HG03354 (cell line): Measurements from ENCODE around the gene DSCAM.
"Not testable (repeated sequence)": the region's sequence is repeated elsewhere in the genome, so short reads cannot be mapped to it uniquely, and the experiment has no call there.

Source experiments
- ATAC-seq: cut with Tn5 transposase; IDR thresholded peaks from one replicate; pipeline ENCODE4 v1.9.1; 2021; ENCODE audit warnings: mild to moderate bottlenecking; ENCODE audit not compliant: unreplicated experiment, poor library complexity, severe bottlenecking

Gene DSCAM

DNA sequence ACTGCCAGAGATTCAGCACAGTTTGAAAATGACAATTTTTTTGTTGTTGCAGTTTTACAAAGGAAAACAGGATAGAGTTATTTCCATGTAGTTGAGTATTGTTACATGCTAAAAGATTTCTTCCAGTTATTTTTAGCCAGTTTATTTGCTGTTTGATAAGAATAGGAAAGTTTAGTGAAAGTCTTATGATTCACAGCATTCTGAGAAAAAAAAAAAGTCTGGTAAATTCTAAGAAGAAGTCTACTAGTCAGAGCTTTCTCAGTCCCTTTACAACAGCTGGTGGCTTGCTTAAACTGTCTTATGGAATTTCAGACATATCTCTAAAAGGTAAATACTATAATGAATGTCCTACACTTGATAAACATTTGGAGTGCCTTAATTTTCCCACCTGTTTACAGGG is 341.7 kb downstream of the DSCAM start:
- ATAC-seq: no peak

DNA sequence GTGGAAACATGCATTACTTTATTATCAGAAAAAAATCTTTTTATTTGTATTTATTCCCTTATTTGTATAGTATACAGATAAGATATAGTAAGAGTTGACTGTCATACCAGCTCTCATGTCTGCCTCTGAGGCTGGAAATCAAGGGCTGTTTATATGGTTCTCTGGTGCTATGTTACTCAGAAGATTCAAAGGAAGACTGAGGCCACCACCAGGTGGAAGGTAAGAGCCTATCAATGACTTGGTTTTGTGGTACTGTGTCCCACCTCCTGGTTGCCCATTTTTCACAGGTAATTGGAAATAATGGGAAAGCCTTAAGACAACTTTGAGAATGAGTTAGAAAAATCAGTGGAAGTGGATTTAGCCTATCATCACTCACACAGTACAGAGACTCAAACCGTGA is 342.1 kb downstream of the DSCAM start:
- no peak for ATAC-seq

DNA sequence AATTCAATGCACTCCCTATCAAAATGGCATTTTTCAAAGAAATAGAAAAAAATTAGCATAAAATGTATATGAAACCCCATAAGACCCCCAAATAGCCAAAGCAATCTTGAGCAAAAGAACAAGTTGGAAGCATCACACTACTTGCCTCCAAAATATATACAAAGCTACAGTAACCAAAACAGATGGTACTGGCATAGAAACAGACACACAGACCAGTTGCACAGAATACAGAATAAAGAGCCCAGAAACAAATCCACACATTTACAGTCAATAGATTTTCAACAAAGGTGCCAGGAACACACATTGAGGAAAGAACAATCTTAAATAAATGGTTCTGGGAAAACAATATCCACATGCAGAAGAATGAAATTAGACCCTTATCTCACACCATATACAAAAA is 350.8 kb downstream of the DSCAM start:
- ATAC-seq: no peak

DNA sequence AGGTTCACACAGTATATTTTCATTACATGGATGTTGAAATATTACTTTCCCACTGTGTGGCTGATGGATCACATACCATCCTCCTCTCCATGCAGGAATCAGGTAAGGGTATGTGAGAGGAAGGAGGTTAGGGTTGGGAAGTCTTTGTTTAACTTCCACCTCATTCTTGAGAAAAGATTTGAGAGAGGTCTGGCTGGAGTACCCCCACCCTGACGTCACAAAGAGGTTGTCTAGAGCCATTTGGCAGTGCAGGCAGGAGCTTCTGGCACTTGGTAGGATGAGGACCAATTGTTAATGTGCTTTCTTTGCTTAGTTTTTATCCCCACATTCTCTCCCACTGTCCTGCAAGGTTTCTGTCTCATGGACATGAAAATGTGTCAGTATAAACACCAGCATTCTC is 356.6 kb downstream of the DSCAM start:
- no peak for ATAC-seq

DNA sequence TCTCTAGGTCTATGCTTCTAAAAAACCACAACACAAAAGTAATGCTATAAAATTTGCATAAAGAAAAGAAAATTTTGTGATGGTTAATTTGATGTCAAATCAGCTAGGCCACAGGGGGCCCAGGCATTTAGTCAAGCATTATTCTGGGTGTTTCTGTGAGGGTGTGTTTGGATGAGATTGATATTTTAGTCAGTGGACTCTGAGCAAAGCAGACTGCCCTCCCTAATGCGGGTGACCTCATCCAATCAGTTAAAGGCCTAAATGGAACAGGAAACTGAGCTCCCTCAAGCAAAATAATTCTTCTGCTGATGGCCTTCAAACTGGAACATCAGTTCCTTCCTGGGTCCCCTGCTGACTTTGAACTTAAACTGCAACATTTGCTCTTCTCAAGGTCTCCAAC is 358.0 kb downstream of the DSCAM start:
- ATAC-seq: no peak

DNA sequence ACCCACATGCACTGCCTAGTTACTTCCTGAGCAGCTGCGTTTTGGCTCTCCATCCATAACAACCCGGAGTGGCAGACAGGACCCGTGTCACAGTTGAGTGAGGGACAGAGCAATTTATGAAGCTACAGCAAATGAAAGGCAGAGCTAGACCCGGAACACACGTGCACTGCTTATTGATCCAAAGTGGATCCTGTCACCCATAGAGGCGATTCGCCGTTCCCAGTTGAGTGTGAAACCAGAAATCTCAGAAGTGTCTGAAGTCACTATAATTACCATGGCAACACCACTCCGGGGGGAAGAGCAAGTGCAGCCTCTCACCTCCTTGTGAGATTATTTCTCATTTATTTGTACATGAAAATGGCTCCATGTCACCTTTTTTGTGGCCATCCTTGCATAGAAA is 365.2 kb downstream of the DSCAM start:
- ATAC-seq: no peak

DNA sequence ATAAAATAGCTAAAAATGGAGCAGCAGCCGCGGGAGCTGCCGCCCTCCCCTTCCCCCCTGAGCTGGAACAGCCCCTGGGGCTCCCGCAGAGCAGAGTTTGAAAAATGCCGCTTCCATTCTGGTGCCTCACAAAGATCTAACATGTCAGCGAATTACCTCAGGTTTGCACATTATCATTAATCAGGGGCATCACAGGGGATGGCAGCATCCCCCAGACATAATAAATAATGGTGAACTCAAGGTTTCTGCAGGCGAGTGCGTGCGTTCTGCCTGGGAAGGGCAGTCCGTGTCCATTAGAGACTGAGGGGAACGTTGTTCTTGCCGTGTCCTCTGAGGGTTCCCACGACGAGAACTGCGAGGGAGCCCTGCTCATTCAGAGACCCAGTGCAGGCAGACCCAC is 372.4 kb downstream of the DSCAM start:
- ATAC-seq: no peak

DNA sequence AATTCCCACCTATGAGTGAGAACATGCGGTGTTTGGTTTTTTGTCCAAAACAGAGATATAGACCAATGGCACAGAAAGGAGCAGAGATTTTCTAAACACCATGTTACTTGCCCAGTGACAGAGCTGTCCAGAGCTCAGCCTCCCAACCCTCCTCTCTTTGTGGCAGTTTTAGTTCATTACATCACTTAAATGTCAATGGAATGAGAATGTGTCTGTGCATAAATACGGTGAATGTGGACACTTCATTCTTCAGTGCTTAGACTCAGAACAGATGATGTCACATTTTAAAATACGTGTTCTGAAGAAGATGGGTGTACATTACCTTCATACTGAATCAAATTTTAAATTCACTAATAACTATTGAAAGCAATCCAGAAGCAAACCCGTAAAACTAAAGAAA is 374.9 kb downstream of the DSCAM start:
- ATAC-seq: no peak

DNA sequence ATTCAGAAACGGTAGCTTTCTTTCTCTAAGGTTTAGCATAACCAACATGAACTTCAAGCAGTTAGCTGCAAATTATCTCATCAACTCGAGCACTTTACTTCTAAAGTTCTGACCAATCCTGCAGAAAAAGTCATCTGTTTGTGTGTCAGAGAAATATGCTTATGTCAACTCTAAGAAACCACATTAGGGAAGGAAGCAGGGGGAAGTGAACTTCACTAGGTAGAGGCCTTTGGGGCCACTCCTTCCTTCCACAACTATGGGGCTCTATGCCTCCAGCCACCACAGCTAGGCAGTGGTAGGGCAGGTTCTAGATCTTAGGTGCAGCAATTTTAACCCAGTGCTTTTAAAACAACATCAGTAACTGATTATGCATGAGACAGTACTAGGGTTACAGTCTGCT is 375.9 kb downstream of the DSCAM start:
- ATAC-seq: no peak

DNA sequence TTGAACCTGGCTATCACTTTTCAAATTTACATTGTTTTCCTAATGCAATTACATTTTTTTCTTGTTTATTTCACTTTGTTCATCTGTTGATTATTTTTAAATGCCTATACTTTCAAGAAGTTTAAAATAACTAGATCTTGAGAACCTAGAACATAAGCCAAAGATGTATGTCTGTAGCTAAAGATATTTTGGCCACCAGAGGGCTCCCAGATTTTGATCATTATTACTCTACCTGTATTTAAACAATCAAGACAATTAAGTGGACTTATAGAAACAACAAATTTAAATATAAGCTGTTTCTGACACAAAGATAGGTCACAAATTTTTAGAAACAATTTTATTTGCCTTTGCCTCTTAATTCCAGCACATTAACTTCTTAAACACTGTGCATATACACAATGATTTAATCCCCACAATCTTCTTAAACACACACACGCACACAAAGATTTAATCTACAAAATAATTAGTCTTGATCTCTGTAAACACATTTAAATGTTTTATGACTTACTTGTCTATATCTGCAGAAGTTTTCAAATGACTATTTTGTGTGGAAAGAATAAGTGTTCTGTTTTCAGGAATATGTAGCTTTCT is 380.0 kb downstream of the DSCAM start:
- no peak for ATAC-seq

DNA sequence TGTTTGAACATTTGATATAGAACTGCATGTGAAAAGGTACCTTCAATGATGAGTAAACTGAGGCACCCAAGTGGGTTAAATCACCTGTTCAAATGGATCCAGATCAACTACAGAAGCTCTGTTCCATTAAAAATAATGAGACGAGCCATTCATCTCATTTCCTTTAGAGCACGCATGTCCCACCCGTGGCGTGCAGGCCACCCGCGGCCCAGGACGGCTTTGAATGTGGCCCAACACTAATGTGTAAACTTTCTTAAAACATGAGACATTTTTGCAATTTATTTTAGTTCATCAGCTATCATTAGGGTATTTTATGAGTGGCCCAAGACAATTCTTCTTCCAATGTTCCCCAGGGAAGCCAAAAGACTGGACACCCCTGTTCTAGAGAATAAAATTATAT is 381.6 kb downstream of the DSCAM start:
- ATAC-seq: no peak

DNA sequence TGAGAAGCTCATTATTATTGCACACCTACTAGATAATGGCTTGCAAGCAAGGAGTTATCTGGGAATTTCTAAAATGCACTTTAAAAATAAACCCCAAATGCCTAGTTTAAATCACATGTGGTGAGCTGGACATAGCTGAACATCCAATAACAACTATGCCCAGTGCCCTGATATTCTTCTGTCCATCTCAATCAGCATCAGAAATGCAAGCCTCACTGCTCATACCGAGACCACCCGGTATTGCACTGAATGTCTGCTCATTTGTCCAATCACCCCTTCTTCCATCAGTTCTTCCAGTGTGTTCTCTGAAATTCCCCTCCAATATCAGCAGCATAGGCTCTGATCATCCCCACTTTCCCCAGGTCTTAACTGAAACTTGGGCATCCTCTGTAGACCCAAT is 383.8 kb downstream of the DSCAM start:
- ATAC-seq: no peak

DNA sequence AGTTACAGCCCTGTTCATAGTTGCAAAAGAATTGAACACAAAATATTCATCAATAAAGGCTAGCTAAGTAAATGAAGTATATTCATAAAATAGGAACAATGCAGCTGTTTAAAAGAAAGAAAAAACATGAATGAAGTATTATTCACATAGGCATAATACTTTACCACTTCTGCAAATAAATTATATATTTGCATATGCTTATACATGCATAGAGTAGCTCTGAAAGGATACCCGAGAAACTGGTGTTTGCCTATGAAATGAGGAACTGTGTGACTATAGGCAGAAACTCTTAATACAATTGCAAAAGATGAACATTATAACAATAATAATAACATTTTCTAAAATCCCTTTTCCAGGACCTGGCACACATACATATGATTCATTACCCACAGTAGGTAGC is 385.9 kb downstream of the DSCAM start:
- no peak for ATAC-seq

DNA sequence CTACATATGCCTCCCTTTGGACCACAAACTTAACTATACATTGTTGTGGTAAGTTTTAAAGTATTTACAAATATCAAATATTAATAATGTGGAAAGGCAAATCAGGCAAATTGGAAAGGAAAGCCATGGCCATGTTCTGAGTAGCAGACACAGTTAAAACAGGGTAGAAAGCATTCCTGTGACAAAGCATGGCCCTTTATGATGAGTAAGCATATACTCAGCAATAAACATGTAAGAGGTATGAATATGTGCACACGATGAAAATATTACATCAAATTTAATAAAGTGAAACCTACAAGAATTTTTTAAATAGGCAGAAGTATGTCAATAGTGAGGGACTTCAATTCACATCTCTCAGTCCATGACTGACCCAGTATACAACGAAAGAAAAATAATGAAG is 389.2 kb downstream of the DSCAM start:
- no peak for ATAC-seq

DNA sequence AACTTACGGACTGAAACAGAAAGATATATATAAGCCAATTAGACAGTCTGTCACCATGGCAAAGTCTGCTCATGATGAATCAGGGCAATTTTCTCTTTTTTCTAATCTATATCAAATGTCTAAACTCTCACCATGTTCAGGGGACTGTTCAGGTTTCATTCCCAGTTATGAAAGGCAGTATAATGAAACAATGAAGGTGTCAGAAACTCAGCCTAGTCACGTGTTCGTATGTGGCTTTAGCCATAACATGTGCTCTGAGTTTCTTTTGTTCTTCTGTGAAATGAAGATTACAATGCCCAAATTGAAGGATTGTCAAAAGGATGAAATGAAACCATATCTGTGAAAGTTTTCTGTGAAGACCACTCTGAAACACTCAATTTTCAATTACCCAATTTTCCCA is 392.9 kb downstream of the DSCAM start:
- ATAC-seq: no peak

DNA sequence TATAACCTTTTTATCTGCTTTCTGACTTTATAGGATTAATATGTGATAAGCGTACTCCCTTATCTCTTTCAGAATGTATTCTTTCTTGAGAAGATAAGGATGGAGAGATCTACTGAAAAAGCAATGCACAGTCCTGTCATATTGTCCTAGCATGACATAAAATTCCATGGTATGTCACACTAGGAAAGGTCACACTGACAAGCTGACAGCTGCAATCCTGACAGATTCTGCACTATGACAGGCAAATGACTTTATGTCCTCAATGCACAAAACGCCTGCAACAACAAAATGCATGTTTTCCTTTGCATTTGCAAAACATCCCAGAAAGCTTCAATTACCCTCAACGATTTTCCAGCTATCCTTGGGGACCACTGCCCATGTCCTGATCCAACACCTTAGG is 393.8 kb downstream of the DSCAM start:
- ATAC-seq: no peak

DNA sequence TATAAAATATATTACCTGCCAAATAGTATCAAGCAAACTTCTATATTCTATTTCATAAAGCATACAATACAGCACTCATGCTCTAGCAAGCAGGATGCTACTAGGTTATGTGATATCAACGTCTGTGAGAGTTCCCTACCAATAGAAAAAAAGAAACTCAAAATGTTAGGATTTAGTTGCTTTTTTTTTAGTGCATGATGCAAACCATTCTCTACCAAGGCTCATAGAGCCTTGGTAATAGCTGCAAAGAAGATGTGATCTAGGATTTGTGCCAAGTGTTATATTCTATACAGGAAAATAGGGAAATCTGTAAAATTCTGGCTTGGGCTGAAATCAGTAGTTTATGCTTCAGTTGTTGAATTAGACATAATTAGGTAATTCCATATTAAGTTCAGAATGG is 394.4 kb downstream of the DSCAM start:
- ATAC-seq: no peak

DNA sequence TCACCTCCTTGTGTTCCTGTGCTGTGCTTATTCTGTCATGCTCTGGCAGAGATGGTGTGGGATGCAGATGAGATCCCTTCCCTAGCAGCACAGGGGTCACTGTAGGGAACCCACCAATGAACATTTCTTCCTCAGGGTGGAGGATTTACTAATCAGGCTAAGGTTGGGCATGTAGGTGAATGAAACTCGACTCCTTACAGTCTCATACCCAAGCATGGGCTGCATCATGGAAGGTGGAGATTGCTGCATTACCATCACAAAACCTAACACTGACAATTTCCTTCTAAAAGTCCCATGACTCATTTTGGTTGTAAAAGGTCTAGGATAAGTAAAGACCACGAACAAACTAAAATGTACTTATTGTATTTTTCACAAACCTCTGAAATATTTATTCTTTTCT is 399.9 kb downstream of the DSCAM start:
- ATAC-seq: no peak

DNA sequence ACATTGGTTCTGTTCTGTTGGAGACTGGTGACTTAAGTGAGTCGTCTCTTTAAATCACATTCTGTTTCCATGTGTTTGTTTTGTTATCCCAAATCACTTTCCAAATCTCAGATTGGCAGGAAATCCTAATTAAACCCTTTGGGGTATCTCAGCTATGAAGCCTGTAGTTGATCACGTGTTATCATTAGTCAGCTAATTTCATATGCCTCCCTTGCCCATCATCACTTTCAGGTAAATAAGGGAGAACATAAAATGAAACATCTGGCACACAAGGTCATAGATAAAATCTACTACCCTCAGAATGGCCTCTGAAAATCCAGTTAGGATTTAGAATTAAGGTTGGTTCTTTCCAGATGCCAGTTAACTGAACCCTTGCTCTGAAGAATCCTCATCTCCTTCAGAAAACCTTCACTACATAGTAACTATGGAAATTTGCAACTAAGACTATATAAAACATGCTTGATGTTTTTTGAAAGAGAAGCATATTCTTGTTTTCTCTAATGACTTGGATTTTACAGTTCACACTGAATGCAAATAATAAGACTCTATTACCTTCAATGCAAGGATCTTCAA is 401.5 kb downstream of the DSCAM start:
- ATAC-seq: no peak

DNA sequence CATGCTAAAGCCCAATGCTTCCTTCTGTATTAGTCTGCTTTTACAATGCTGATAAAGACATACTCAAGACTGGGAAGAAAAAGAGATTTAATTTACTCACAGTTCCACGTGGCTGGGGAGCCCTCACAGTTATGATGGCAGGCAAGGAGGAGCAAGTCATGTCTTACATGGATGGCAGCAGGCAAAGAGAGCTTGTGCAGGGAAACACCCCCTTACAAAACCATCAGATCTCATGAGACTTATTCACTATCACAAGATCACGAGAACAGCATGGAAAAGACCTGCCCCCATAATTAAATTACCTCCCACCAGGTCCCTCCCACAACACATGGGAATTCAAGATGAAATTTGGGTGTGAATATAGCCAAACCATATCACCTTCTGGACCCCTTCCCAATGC is 407.4 kb downstream of the DSCAM start:
- not testable (repeated sequence) for ATAC-seq

DNA sequence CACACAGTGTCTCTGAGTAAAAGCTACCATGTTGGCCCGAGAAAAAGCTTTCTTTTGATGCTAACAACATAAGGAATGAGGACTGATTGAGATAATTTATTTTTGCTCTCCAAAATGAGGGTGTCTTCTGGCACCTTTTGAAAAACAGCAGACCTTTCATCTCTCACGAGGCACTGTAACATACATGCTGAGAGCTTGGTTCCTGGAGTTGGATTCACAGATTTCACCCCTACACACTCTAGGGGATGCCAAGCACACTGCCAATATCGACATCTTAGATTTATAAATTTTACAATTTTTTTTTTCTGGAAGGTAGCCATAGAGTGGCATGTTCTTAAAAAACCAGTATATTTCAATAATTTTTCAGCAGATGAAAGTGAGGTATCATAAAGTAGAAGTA is 408.3 kb downstream of the DSCAM start:
- ATAC-seq: no peak

DNA sequence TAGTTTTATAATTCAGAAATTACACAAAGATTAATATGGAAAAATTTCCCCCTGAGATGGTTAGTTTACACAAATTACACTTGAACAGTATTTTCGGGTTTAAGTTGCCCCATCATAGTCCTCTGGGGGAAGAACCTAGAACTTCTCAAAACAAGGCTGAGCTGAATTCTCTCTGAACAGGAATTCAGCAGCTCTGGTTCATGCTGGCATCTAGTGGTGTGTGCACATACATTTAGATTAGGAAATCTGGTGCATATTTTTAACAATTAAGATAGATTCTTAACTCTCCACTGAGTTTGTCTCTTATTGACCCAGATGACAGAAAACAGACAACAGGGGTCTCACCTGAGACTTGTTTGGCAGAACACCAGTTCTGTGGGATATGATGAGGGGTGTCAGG is 410.7 kb downstream of the DSCAM start:
- no peak for ATAC-seq
